HG02642 (cell line): ENCODE measurements around the gene USP22.

Experiments used
- ATAC-seq: cut with Tn5 transposase; IDR thresholded peaks from one replicate; pipeline ENCODE4 v1.9.1; 2021; ENCODE audit warnings: mild to moderate bottlenecking; ENCODE audit not compliant: unreplicated experiment, poor library complexity

Gene USP22

GRCh38 chr17:21024024-21024423 is 18.8 kb downstream of the USP22 start:
- no peak for ATAC-seq

GRCh38 chr17:21021208-21021803 is 21.5 kb downstream of the USP22 start:
- no peak for ATAC-seq

- ATAC-seq, result no peak
These were observed 22.2 kb downstream of the USP22 start for GRCh38 chr17:21020622-21021021.

GRCh38 chr17:21019976-21020586 is 22.7 kb downstream of the USP22 start:
- no peak for ATAC-seq

GRCh38 chr17:21018894-21019293 is 23.9 kb downstream of the USP22 start:
- ATAC-seq, result no peak

GRCh38 chr17:21017861-21018260 is 24.9 kb downstream of the USP22 start:
- no peak for ATAC-seq

- ATAC-seq, result no peak
These were observed 25.6 kb downstream of the USP22 start for GRCh38 chr17:21017256-21017655.

- no peak for ATAC-seq
These were observed 26.0 kb downstream of the USP22 start for GRCh38 chr17:21016826-21017225.

- no peak for ATAC-seq
These were observed 27.2 kb downstream of the USP22 start for GRCh38 chr17:21015564-21015963.

- ATAC-seq, result no peak
These were observed 28.3 kb downstream of the USP22 start for GRCh38 chr17:21014498-21014897.

- no peak for ATAC-seq
These were observed 28.8 kb downstream of the USP22 start for GRCh38 chr17:21013983-21014382.

GRCh38 chr17:21012736-21013135 is 30.1 kb downstream of the USP22 start:
- no peak for ATAC-seq

GRCh38 chr17:21010705-21011596 is 31.9 kb downstream of the USP22 start:
- no peak for ATAC-seq

- ATAC-seq, result no peak
These were observed 33.7 kb downstream of the USP22 start for GRCh38 chr17:21008992-21009671.

GRCh38 chr17:21008160-21008915 is 34.5 kb downstream of the USP22 start:
- ATAC-seq, result no peak

- ATAC-seq, result no peak
These were observed 35.2 kb downstream of the USP22 start for GRCh38 chr17:21007646-21008045.

- no peak for ATAC-seq
These were observed 37.0 kb downstream of the USP22 start for GRCh38 chr17:21005803-21006202.

- ATAC-seq, result no peak
These were observed 37.4 kb downstream of the USP22 start for GRCh38 chr17:21005367-21005766.

GRCh38 chr17:21004016-21004930 is 38.5 kb downstream of the USP22 start:
- ATAC-seq, result no peak
